Measurements from ENCODE around the gene FUNDC1.

The FUNDC1 gene, protein sequence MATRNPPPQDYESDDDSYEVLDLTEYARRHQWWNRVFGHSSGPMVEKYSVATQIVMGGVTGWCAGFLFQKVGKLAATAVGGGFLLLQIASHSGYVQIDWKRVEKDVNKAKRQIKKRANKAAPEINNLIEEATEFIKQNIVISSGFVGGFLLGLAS

GRCh38 chrX:44542567-44543325 lies at the start of gene FUNDC1:
Gene FUNDC1 (minus strand): TSS chrX:44542859. CDS start chrX:44542832, 27 bp downstream.
- DNase-seq (ENCODE audit: low read depth), result peak; percentile 96
- TF ChIP-seq, protein P1, sequence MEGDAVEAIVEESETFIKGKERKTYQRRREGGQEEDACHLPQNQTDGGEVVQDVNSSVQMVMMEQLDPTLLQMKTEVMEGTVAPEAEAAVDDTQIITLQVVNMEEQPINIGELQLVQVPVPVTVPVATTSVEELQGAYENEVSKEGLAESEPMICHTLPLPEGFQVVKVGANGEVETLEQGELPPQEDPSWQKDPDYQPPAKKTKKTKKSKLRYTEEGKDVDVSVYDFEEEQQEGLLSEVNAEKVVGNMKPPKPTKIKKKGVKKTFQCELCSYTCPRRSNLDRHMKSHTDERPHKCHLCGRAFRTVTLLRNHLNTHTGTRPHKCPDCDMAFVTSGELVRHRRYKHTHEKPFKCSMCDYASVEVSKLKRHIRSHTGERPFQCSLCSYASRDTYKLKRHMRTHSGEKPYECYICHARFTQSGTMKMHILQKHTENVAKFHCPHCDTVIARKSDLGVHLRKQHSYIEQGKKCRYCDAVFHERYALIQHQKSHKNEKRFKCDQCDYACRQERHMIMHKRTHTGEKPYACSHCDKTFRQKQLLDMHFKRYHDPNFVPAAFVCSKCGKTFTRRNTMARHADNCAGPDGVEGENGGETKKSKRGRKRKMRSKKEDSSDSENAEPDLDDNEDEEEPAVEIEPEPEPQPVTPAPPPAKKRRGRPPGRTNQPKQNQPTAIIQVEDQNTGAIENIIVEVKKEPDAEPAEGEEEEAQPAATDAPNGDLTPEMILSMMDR (conservative IDR thresholded peaks at IDR 0.05; ENCODE audit: low read depth, low read length), result peak; percentile 50
- H3K4me3 ChIP-seq (ENCODE audit: low read depth, low read length), result peak within 1 kb of the TSS; percentile 75

GRCh38 chrX:44585866-44586265 lies 43.2 kb upstream of the FUNDC1 start:
- DNase-seq (ENCODE audit: low read depth), result no peak
- TF ChIP-seq, protein P1 (conservative IDR thresholded peaks at IDR 0.05; ENCODE audit: low read depth, low read length), result no peak
- no peak overlapping the region for H3K4me3 ChIP-seq (ENCODE audit: low read depth, low read length)

DNA sequence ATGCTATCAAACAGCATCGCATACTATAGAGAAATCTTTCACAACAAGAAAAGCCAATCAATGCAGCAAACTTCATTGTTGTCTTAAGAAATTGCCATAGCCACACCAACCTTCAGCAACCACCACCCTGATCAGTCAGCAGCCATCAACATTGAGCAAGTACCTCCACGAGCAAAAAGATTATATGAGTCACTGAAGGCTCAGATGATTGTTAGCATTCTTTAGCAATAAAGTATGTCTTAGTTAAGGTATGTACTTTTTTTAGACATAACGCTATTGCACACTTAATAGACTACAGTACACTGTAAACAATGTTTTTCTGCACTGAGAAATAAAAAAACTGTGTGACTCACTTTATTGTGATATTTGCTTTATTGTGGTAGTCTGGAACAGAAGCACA lies 37.8 kb upstream of the FUNDC1 start:
- DNase-seq (ENCODE audit: low read depth), result peak; percentile 63
- no peak overlapping the region for H3K4me3 ChIP-seq (ENCODE audit: low read depth, low read length)
- TF ChIP-seq, protein P1 (conservative IDR thresholded peaks at IDR 0.05; ENCODE audit: low read depth, low read length), result no peak

- DNase-seq (ENCODE audit: low read depth), result no peak
- no peak overlapping the region for H3K4me3 ChIP-seq (ENCODE audit: low read depth, low read length)
- TF ChIP-seq, protein P1 (conservative IDR thresholded peaks at IDR 0.05; ENCODE audit: low read depth, low read length), result no peak
These were observed 29.8 kb upstream of the FUNDC1 start for GRCh38 chrX:44572340-44572938.

DNA sequence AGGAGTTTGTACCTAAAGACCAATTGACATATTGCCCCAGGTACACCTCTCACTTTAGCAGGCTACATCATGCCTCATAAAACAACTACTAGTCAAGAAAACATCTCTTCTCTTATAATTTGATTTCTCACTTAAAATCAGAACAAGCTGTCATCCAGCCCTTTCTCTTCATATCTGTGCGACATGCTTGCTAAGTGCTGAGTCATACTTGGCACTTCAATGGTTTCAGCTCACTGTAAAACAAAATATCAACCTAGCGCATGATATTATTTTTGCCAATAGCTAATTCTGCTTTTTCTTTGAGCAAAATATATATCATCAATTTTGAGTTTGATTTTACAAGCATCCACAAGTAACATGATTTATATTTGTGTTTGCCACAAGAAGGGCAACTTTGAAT lies 27.9 kb upstream of the FUNDC1 start:
- TF ChIP-seq, protein P1 (conservative IDR thresholded peaks at IDR 0.05; ENCODE audit: low read depth, low read length), result no peak
- peak; percentile 11 for DNase-seq (ENCODE audit: low read depth)
- H3K4me3 ChIP-seq (ENCODE audit: low read depth, low read length), result no peak overlapping the region

- H3K4me3 ChIP-seq (ENCODE audit: low read depth, low read length), result no peak overlapping the region
- TF ChIP-seq, protein P1 (conservative IDR thresholded peaks at IDR 0.05; ENCODE audit: low read depth, low read length), result no peak
- no peak for DNase-seq (ENCODE audit: low read depth)
These were observed 26.5 kb upstream of the FUNDC1 start for GRCh38 chrX:44569122-44569521.
